OCI-LY1 (cell line): Measurements from ENCODE around the gene KANTR.

Source experiments
- EZH2 ChIP-seq: fragments of 200-600 bp; sonication (generic), shearing (Covaris generic); IDR thresholded peaks from 2 replicates; pipeline ENCODE4 v1.8.0; 2017; ENCODE audit warnings: borderline replicate concordance, mixed run types, mild to moderate bottlenecking, antibody characterized with exemption, low read length, moderate library complexity, mixed read lengths
- TF ChIP-seq, protein P1 (sequence below): fragments of 200-600 bp; sonication (generic), shearing (Covaris generic); IDR thresholded peaks from 2 replicates; pipeline ENCODE4 v1.5.1; 2017; ENCODE audit warnings: mild to moderate bottlenecking, antibody characterized with exemption, low read length, moderate library complexity, mixed read lengths

DNA sequence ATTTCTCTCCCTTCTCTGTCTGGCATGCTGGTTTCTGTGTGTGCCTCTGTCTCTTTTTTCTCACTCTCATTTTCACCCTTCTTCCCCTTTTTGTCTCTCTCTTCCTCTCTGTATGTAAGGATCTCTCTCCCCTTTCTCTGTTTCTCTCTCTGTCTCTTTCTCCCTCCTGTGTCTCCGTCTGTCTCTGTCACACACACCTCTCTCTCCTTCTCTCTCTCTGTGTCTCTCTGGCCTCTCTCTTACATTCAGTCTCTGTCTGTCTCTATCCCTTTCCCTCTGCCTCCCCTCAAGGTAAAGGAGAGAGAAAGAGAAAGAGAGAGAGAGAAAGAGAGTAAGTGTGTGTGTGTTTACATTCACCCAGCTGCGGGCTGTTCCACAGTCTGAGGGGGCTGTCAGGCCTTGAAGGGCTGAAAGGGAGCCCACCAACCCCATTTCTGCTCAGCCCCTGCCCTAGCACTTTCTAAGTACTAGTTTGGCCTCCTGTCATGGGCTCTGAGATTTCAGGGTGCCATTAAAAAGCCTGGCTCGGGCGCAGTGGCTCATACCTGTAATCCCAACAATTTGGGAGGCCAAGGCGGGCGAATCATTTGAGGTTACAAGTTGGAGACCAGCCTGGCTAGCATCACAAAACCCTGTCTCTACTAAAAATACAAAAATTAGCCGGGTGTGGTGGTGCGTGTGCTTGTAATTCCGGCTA, 21.4 kb upstream of the KANTR start:
- TF ChIP-seq, protein P1, sequence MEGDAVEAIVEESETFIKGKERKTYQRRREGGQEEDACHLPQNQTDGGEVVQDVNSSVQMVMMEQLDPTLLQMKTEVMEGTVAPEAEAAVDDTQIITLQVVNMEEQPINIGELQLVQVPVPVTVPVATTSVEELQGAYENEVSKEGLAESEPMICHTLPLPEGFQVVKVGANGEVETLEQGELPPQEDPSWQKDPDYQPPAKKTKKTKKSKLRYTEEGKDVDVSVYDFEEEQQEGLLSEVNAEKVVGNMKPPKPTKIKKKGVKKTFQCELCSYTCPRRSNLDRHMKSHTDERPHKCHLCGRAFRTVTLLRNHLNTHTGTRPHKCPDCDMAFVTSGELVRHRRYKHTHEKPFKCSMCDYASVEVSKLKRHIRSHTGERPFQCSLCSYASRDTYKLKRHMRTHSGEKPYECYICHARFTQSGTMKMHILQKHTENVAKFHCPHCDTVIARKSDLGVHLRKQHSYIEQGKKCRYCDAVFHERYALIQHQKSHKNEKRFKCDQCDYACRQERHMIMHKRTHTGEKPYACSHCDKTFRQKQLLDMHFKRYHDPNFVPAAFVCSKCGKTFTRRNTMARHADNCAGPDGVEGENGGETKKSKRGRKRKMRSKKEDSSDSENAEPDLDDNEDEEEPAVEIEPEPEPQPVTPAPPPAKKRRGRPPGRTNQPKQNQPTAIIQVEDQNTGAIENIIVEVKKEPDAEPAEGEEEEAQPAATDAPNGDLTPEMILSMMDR = no peak
- TF ChIP-seq EZH2 = no peak
